GM21423 (cell line): ENCODE data around the gene AHCYL1.

ENCODE experiments used
- ATAC-seq: cut with Tn5 transposase; IDR thresholded peaks from one replicate; pipeline ENCODE4 v1.9.1; 2021; ENCODE audit warnings: mild to moderate bottlenecking, moderate library complexity; ENCODE audit not compliant: unreplicated experiment

Gene AHCYL1

DNA sequence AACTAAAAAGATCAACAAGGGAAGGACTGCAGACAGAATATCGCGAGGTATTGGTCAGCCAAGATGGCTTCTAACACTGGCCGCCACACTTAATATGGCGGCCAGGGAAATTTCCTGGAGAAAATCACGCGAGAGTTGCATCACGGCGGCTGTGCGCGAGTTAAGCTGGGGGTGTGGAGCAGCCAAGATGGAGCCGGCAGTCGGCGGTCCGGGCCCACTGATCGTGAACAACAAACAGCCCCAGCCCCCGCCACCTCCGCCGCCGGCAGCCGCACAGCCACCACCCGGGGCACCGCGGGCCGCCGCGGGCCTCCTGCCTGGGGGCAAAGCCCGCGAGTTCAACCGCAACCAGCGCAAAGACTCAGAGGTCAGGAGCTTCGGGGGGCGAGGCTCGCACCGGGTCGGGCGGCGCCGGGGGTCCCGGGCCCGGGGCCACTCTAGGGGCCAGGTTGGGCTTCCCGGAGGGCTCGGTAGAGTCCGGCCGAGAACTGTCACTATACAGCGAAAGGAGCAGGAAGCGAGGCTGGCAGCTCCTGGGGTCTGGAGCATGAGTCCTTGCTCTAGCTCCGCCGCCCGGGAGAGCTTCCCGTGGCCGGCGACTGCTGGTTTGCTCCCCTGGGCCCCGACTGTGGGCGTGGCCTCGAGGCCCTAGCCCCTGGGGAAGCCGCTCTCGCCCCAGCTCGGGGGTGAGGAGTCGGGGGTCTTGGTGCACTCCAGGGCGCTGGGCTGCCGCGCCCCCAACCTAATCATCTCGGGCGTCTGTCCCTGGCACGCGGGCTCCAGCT lies 50.1 kb downstream of the AHCYL1 start, which contains the start of gene STRIP1:
STRIP1 (plus strand) TSS at position 174 of the 785 bp plus-strand sequence; CDS start at position 188, 14 bp downstream.
- ATAC-seq: peak; percentile 88

GRCh38 chr1:110035236-110035752 lies 50.7 kb downstream of the AHCYL1 start:
- ATAC-seq: peak; percentile 22

- ATAC-seq: no peak
These were observed 53.7 kb downstream of the AHCYL1 start for GRCh38 chr1:110038271-110038670.

DNA sequence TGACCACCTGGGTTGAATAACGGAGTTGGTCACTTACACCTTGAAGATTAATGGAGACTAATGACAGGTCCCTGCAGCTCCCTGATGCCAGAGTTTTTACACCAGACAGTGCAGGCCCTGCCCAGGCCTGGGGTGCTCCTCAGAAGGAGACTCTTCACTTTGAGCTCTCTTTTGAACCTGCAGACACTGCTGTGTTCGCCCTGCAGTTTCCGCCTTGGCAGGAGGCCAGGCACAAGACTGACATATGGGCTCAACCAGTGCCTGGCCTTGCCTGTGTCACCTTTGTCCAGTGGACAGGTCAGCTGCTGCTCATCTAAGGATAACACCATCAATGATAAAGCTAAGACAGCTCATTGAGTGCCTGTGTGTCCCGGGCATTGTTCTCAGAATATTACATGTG lies 55.1 kb downstream of the AHCYL1 start:
- ATAC-seq: no peak

DNA sequence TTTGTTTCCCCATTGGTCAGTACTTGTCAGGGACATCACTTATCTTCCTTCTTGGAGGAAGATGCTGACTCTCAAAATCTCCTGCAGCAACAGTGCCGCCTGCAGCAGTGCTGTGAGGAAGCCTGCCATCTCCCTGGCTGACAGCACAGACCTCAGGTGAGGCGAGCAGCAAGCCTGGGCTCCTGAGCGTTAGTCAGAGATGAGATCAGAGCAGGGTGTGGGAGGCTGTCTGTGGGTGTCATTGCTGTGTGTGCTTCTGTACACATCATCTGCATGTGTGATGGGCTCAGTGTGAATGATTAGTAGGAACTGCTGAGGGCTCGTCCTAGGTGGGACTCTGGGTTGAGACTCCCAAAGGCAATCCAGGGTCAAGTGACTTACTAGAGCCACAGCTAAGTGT lies 56.0 kb downstream of the AHCYL1 start:
- no peak for ATAC-seq

GRCh38 chr1:110043016-110043415 lies 58.5 kb downstream of the AHCYL1 start:
- ATAC-seq: no peak

- ATAC-seq: no peak
These were observed 62.9 kb downstream of the AHCYL1 start for GRCh38 chr1:110047463-110047862.

DNA sequence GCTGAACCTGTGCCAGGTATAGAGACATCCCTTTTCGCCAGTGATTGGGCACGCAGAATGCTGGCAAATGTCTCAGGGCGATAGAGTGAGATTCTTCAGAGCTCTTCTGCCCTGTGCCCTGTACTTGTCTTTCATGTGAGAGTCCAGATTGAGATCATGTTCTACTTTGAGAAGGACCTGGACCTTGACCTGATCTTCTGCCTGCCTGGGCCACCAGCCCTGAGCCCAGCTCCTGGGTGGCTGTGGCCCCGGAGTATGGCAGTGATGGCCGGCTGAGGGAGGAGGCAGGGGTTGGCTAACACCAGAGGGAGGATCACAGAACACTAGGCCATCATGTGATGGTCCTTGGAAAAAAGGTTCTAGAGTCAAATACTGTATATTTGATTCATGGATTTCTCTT lies 63.7 kb downstream of the AHCYL1 start:
- ATAC-seq: no peak

- no peak for ATAC-seq
These were observed 64.5 kb downstream of the AHCYL1 start for GRCh38 chr1:110048923-110049601.

GRCh38 chr1:110049801-110050601 lies 65.4 kb downstream of the AHCYL1 start:
- ATAC-seq: no peak

GRCh38 chr1:110050602-110051261 lies 66.2 kb downstream of the AHCYL1 start:
- ATAC-seq: no peak

- ATAC-seq: no peak
These were observed 66.7 kb downstream of the AHCYL1 start for GRCh38 chr1:110051262-110051648.

GRCh38 chr1:110053552-110054428 lies 69.2 kb downstream of the AHCYL1 start:
- no peak for ATAC-seq

GRCh38 chr1:110055493-110056284 lies 71.1 kb downstream of the AHCYL1 start:
- ATAC-seq: no peak

DNA sequence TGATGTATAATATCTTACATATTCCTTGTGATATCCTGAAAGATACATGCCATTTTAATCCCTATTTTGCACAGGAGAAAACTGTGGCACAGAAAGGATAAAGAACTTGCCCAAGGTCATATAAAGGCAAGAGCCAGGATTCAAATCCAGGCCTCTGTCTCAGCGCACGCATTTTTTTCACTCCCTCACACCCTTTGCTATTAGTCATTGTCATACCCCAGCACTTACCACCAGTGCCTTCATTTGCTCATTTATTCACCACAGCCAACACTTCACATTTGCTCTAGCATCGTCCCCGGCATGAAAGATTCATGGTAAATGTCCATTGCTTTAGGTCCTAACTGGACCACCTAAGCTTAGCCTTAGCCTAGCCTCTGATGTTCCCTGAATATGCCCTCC lies 71.7 kb downstream of the AHCYL1 start:
- ATAC-seq: no peak

DNA sequence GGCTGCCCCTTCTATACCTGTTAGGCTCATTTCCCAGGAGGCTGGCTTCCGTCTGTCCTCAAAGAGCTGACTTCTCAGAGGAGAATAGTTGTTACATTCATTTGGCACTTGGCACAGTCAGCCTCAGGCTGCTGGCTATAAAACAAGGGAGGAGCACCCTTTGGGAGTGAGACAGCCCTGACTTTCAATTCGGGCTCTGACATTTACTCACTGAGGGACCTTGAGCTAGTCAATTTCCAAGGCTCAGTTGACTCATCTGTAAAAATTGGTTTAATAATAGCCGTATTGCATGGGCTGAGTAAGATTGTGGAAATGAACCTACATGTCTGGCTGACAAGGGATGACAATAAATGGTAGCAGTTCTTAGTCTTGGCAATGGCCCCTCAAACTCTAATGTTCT lies 72.2 kb downstream of the AHCYL1 start:
- no peak for ATAC-seq

DNA sequence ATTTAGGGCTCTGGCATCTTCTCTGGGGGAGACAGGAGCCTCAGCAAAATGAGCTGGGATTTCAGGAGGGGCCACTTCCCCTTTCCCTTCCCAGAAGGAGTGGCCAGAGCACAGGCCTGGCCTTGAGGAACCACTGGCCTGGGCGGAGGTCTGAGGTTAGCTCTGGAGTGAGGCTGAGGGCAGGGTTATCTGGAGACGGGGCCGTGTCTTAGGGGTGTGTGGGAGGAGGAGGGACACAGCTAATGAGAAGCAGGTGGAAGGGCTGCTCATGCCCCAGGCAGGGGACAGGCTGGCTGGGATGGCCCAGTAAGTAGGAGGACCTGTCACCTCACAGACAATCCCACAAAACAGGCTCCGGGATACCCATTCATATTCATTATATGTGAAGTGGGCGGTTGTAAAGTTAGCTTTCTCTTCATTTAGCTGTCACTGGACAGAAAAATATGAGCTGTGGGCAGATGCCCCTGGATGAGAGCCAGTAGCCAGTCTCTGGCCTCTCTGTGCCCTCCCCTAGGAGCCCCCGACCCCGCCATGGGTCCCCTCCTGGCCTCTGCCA lies 73.5 kb downstream of the AHCYL1 start:
- no peak for ATAC-seq

- no peak for ATAC-seq
These were observed 74.0 kb downstream of the AHCYL1 start for GRCh38 chr1:110058591-110058990.
